HG02970 (cell line): ENCODE results near the gene SCP2D1.

Experiments
- ATAC-seq: cut with Tn5 transposase; IDR thresholded peaks from one replicate; pipeline ENCODE4 v1.9.1; 2021; ENCODE audit warnings: mild to moderate bottlenecking, moderate library complexity, moderate number of reproducible peaks; ENCODE audit not compliant: unreplicated experiment, low FRiP score

SCP2D1 gene

DNA sequence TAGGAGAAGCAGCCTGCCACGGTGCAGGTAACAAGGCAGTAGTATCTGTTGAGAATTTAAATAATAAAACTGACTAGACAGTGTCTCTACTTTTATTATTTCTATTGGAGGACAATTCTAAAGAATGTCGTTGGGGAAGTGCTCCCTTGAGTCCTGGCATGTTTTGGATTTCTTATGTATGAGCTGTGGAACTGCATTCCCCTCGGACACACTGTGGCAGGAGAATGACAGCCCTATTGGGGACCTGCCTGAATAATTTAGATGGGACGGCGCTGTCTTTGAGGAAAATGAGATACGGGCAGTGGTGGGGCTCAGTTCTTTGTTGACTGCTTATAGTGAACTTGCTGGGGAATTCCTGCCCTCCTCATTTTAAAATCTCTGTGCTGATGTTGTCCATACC, 2.4 kb upstream of the SCP2D1 start:
- ATAC-seq: no peak

DNA sequence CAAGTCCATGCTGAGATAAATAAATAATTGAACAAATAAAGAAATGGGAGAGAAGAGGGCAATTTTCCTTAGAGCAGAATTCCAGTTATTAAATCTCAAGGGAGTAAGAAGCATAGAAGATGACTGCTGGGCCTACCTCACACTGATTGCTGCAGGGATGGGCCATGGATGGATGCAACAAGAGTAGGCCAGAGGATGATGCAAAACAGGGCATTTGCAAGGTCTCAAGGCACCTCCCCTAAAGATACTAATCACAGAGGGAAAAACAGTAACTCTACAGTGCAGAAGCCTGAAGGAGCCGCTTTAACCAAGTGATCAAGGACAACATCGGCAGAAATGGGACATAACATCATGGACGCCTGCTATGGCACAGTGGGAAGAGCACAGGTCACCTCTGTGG, 1.7 kb upstream of the SCP2D1 start:
- ATAC-seq: no peak

DNA sequence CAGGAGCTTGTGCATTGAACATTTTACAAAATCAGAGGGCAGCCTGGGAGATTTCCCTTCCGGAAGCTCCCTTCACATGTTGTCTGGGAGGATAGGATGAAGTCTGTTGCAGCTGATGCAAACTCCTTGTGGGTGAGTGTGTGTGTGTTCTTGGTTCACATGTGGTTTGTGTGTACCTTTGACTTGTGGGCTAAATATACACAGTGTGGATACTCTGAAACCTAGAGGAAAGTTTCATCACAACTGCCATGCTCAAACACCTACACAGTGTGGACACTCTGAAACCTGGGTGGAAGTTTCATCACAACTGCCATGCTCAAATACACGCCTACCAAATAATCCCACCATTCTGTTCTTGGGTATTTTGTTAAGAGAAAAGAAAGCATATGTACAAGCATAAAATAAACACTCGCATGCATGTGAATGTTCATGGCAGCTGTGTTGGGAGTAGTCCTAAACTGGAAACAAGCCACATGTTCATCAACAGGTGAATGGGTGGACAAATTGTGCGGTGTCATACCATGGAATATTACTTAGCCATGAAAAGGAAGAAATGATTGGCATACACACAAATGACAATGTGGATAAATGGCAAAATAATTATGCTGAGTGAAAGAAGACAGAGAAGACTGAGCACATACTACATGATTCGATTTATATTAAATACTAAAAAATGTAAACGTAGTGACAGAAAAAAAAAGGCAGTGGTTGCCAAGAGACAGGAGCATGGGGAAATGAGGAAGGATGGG, 1.8 kb downstream of the SCP2D1 start:
- ATAC-seq: no peak

DNA sequence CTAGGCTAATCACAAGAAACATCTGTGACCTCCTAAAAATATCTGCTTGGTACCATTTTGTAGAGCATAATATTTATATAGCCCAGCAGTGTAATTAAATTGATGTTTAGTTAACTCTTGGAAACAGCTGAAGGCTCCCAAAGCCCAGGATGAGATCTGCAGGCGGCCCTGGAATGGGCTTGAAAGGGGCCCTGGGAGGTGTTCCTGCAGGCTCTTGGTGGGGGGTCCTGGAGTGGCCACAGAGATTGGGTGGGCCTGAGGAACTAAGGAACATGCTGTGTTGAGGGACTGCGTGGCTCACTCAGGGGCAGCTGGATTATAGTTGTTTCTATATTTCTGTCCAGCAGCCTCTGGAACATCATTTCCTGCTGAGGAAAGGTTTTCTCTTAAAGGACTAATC, 9.2 kb downstream of the SCP2D1 start:
- ATAC-seq: no peak

DNA sequence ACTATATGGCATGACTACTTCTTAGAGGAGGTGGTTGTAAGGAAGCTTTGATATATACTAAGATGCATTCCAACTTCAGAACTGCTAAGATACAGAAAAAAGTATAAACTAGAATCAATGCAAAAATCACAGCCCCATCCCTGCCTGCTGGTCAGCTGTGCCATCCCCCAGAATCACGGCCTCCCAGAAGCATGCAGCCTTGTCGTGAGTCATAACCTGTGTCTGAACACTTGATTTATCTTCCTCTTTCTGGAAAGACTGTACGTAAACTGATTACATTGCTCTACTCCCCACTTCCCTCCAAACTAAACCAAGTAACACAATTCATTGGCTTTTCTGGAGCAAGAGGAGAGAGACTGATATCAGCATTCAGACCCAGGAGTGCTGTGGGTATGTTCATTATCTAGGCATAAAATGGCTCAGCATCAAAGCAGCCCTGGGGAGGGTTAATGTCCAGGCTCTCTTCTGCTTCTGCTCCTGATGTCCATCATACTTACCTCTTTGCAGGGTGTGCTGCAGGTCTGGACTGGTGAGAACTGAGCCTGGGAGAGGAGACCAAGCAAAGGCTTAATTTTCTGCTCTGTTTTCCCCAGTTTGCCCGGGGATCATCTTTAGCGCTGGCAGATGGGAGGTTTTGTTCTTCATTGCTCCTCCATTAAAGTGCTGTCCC, 18.4 kb downstream of the SCP2D1 start:
- ATAC-seq: no peak

DNA sequence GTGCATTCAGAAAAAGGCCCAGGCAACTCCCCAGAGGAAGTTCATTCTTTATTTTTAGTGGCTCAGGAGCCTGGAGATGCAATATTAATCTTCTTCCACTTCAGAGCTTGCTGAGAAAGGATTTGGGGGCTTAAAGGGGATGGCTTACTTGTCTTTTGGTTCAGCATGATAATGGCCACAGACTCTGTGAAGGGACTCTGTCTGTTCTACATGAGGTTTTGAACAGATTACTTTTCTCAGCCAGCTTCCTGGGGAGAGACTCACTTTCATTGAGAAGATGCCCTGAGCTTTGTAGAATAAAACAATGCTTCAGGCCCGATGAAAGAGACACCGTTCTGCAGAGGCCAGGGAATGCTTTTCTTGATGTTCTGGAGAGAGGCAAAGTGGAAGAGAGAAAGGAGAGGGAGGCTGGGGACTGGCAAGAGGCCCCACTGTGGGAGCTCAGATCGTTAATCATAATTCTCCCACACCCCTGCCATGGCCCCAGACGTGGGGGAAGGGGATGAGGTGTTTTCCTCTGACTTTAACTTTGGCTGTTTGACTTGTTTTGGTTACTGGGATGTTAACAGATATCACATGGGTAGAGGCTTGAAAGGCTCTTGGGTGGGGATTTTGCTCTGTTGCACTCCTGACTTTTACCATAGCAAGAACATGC, 19.1 kb downstream of the SCP2D1 start:
- no peak for ATAC-seq

DNA sequence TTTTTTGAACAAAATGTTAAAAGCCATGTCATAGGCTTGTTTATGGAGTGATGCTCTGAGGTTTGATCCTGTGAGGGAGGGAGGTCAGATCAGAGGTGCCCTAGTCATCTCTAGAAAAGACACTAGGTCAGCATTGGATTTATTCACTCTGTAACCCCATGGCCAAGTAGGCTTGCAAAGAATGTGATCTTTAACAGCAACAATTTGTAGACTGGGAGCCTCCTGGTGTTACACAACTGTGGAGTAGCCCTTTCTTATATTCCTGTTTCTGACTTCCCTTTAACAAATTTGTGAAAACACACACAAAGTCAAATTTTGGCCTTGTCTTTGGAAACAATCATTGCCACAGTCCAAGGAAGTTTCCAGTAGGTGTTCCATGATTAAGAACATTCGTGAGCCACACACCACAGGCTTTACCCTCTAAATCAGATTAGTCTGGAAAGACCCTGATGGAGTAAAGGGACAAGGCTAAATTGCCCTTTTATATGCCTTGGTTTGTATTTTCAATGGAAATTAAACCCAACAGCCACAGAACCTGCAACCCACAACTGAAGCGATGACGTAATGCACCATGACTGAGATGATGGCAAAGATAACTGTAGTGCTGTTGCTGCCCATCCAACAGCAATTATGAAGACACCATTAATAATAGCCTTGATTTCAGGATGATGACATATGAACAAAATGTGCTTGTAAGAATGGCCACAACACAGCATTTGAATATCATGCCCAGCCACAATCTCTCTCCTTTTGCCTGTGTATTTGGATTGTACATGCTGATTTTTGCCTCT, 22.1 kb downstream of the SCP2D1 start:
- no peak for ATAC-seq

DNA sequence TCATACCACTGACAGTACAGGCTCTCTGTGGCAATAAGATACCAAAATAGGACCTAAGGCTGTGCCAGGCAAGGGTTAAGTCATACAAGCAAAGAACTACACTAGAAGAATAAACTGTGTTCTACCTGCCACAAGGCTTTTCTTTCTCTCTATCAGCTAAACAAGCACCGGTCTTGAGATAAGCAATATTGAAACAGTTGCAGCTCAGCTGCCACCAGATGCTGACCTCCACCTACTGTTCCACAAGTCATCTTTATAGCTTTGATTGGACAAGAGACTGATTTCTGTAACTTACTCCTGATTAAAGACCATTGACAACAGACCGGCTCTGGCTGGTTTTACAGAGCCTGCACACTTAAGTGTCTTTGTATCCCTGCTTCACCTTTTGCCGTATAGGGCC, 24.1 kb downstream of the SCP2D1 start:
- no peak for ATAC-seq

DNA sequence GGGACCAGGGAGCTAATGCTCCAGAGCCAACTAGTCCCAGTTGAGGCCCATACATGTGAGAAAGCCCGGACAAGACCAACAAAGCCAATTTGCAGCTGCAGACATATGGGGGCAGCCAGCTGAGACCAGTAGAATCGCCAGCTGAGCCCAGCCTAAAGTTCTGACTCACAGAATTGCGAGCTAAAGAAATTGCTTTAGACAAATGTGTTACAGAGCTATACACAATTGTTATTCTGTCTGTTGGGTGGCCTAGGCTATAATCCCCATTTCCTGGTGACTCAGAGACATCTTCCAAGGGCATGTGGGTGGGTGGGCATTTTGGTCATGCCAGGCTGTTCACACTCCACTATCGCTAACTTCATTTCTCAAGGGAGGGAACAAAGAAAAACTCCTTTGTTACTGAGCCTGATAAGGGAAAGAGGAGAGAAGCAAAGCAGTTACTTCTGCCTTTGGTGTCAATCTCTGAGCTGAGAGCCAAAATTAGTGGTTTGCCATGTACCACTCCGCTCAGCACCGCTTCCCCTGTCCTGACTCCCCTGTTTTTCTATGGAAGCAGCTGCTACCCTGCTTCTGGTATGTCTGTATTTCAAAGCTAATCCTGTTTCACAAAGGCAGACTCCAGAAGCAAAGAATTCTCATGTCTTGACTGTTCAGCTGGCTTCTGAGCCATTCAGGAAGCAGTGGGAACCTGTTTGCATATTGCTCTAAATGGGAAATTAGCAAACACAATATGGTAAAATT, 26.1 kb downstream of the SCP2D1 start:
- ATAC-seq: no peak

DNA sequence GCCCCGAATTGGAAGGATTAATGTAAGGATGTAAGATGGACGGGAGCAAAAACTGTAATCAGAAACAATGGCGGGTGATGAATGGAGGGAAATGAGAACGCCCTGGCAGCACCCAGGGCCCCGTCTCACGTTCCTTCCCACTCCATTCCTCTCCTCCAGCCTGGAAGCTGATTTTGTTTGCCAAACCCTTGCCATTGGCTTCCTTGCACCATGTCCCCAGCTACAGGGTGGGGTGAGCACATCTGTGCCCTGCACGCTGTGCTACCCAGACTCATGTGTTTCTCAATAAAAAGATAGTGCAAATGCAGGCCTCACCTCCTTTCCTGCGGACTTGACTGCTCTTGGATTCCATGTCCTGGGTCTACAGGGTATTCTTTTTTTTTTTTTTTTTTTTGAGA, 26.7 kb downstream of the SCP2D1 start:
- no peak for ATAC-seq

DNA sequence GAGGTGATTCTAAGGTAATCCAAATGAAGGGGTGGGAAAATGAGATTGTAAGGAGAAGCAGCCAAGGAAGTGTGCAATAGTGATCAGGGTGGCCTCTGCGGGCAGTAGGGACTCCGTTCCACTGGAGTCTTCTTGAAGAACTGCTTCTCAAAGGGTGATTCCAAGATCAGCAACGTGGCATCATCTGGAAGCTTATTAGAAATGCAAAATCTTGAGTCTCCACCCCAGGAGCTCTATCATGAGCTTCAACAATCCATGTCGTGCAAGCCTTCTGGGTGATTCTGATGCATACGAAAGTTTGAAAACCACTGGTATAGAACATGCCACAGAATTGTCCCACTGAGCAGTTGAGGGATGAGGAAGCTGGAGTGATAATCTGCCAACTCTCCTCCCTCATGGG, 31.4 kb downstream of the SCP2D1 start:
- ATAC-seq: no peak

DNA sequence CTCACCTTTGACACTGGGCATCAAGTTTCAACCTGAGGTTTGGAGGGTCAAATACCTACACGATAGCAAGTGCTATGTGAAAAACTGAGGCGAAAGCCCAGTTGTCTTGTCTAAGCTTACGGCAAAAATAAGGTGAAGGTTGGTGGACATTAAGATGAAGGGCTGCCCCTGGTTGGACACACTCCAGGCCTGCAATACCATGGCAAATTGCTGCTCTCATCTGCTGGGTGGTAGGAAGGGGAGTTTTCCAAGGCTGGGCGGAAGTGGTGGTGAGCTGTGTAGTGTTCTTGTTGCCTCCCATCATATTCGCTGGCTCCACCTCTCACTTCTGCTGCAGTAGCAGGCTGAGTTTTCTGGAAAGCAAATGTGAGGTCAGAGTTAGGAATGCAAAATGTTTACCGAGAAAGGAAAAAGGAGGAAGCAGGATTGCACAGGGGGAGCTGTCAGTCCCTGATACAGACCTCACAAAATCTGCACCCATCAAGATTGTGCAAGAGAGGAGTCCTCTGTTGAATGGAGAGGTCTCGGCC, 33.7 kb downstream of the SCP2D1 start:
- ATAC-seq: no peak

DNA sequence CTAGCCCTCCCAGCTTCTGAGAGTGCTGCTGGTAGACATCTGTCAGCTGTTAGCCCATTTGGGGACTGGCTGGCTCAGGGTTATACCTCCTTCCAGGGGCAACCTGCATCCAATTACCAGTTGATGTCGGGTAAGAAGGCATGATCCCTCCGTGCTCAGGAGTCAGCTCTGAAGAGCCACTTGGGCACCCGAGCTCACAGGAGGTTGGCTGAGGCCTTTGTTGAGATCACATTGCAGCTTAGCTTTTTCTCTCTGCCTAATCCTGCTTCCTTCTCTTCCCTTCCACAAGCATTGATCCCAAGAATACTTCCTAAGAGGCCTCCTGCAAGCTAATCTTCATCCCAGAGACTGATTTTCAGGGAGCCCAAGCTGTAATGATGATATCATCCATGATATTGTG, 35.5 kb downstream of the SCP2D1 start:
- no peak for ATAC-seq

DNA sequence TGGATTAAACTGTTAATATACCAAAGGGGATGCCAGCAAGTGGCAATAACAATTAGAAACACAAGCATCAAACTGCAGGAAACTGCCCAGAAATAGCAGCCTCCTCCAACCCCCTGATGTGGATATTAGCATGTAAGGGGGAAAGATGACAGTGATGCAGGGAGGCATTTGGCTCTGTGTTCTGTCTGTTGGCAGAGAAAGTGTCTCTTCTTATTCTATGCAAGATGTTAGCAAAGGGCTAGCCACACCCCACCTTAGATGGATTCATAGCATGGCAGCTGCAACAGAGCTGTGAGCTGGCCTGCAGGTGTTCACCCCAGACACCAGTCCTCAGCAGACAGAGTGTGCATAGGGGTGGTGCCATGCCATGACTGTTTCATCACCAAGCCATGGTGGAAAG, 38.0 kb downstream of the SCP2D1 start:
- no peak for ATAC-seq

DNA sequence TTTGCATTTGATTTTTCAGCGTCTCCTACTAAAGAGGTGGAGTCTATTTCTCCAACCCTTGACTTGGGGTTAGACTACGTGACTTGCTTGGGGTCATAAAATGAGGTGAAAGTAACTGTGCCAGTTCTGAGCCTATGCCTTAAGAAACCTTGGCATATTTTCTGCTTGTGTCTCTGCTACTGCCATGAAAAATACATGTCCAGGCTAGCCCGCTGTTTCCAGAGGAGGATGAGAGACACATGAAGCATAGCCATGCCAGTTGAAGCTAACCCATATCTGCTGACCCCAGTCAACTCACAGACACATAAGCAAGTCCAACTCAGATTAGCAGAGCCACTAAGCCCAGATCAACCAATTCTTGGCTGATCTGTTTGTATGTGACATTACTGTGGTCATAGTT, 38.7 kb downstream of the SCP2D1 start:
- ATAC-seq: no peak

DNA sequence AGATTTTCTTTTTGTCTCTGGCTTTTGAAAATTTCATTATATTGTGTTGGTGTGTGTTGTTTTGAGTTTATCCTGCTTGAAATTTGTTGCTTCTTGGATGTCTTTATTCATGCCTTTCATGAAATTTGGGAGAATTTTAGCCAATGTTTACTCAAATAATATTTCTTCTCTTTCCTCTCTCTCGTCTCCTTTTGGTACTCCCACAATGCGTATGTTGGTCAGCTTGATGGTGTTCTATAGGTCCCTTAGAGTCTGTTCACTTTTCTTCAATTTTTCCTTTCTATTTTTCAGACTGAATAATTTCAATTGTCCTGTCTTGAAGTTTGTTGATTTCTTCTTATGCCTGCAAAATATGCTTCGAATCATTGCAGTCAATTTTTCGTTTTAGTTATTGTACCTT, 39.6 kb downstream of the SCP2D1 start:
- no peak for ATAC-seq

DNA sequence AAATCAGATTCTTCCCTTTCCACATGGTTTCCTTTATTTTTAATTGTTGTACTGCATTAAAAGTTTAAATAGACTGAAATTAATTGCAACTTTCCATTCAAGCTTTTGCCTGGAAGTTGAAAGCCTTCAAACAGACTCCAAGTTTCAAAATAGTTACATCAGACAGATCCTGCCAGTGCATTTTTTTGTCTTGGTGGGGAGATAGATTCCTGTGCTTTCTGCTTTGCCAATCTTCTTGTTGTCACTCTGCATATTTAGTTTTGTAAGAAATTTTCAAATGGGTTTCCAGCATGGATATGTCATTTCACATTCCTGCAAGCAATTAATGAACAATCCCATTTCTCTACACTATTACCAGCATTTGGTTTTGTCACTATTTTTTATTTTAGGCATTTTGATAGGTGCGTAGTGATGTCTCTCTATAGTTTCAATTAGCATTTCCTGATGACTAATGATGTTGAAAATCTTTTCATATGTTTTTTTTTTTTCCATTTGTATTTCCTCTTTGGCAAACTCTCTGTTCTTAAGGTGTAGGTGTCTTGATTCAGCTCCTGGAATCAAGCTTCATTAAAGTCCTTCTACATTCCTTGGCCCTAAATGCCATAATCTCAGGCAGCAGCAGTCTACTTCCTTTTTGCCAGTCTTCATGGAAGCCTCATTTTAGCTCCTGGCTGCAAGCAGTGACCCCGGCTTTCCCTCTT, 40.5 kb downstream of the SCP2D1 start:
- no peak for ATAC-seq

DNA sequence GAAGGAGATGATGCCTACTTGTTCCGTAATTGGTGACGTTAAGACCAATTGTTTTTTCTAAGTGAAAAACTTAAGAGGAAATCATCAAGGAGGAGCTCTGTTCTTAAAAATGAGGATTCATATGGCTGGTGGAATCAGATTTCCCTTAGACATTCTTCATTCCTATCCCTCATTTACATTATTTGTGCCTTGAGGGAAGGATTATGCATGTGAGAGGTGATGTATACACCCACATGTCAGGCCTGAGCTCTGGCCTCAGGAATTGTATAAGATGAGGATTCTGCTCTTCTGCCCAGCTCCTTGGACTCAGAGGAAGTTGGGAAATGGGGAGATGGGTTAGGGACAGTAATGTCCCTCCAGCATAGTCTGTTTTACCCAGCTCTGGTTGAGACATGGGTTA, 42.3 kb downstream of the SCP2D1 start:
- no peak for ATAC-seq

DNA sequence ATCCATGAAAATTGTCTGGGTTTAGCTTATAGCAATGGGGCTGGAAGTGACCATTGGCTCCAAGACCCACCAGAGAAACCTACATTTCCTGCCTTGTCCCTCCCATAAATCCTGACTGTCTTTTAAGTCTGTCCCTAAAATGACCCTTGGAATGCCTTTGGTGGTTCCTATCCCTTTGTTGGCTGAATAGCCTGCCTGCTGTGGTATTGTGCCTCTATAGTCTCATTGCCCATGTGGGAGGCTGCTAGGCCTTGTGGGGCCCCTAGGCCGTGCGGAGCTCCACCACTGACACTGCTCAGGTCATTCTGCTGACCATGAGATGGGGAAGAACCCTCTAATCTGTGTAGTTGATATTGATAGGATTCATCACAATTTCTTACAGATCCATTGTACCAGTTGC, 43.3 kb downstream of the SCP2D1 start:
- ATAC-seq: no peak

DNA sequence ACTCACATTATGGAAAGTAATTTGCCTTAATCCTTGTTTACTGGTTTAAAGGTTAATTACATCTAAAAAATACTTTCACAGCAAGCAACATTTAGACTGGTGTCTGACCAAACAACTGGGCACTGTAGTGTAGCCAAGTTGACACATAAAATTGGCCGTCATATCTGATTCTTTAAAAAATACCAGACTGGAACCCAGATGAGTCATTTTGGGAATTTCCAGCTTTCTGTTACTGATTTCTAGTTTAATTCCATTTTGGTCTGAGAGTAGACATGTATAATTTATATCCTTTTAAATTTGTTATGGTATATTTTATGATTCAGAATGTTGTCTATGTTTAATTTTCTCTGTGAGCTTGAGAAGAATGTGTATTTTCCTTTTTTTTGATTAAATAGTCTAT, 44.1 kb downstream of the SCP2D1 start:
- ATAC-seq: no peak
